ENCODE measurements around the gene WSB2.
"Not testable (repeated sequence)": the region's sequence is repeated elsewhere in the genome, so short reads cannot be mapped to it uniquely, and the experiment has no call there.

The WSB2 gene

DNA sequence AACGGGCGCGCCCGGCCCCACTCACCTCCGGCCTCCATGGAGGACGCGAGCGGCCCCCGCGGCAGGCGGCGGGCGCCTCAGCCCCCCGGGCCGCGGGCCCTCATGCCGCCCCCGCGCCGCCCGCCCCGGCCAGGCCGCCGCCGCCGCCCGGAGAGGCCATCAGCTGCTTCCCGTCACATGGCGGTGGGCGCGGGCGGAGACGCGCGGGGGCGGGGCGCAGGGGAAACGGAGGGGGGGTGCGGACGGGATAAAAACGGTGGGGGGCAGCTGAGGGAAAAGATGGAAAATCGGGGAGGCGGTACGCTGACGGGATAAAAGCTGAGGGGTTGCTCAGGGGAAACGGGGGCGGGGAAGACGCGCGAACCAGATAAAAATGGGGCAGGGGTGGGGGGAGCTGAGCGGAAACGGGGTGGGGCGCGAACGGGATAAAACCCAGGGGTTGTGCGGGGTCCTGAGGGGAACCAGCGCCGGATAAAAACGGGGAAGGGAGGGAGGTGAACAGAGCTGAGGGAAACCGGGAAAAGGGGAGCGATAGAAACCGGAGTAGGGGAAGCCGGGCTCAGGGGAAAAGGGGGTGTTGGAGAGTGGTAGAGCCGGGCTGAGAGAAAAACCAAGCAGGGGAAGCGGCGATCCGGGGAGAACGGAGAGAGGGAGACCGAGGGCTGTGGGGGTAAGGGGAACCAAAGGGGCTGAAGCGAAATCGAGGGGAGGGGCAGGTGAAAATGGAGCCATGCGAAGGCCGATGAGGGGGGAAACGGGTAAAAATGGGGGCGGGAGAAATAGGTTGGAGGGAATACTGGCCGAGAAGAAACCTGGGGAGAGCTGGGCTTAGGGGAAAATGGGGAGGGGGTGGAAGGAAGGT, at the start of gene WSB2:
WSB2 (minus strand) TSS at position 169 of the 862 bp plus-strand sequence; CDS start at position 38, 131 bp downstream.
- peak; percentile 52 for DNase-seq (ENCODE audit: low read depth)

DNA sequence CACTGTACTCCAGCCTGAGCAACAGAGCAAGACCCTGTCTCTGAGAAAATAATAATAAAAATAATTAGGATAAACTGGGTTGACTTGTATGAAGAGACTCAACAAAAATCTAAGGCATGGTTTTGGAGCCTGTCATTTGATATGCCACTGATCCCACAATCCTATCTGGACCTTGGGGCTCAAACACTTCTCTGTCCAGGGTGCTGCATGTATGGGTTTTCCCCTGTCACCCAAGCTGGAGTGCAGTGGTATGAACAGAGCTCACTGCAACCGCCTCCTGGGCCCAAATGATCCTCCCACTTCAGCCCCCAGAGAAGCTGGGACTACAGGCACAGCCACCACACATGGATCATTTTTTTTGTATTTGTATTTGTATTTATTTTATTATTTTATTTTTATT, 48.1 kb upstream of the WSB2 start:
- no peak for DNase-seq (ENCODE audit: low read depth)

DNA sequence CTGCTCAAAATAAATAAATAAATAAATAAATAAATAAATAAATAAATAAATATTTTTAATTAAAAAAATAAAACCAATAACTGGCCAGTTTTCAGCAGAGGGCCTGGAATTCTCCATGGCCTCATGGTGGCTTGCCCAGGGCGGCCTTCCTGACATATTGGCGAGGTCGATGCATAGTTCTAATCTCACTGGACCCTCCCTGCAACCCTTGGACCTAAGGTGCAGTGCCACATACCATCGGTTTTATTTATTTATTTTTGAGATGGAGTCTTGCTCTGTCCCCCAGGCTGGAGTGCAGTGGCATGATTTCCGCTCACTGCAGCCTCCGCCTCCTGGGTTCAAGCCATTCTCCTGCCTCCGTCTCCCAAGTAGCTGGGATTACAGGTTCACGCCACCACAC, 46.7 kb upstream of the WSB2 start:
- DNase-seq (ENCODE audit: low read depth) = no peak

DNA sequence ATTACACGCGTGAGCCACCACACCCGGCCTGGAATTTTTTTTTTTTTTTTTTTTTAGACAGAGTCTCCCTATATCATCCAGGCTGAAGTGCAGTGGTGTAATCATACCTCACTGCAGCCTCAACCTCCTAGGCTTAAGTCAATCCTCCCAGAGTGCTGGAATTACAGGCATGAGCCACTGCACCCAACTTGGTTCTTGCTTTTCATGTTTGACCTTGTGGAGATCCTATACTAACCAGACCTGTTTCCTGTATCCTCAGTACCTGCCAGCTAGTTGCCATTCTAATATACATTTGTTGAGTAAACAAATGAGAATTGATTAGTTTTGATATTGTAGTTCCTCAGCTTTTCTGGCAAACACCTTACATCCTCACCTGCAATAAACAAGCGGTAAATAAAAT, 46.0 kb upstream of the WSB2 start:
- DNase-seq (ENCODE audit: low read depth) = no peak

DNA sequence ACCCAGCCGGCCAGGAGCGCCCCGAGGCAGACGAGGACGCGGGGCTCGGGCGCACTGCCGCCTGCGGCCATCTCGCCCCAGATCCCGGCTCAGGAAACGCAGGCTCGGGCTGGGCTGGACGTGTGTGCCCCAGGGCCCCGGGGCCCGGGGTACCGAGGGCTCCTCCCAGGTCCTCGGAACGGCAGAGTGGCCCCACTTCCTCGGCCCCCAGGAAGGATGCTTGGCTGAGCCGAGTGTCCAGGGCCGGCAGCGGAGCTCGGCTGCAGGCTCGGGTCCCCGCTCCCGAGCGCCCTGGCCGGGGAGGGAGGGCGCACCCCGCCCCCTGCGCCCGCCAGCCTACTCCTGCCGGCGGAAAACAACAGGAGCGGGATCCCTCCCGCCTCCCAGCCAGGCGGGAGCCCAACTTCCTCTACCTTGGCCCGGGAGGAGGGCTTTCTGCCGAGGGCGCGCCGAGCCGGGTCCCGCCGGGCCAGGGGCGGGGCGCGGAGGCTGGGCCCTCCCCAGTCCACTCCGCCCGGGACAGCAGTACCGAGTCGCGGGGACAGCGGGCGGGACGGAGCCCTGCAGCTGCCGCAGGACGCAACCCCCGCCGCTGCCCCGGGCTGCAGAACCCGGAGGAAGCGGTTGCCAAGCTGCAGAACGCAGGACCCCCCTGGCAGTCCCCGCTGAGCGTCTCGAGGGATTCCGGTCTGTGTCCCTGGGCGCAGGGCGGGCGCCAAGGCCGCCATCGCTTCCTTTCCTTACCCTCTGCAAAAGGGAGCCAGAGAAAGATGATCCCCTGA, 42.8 kb upstream of the WSB2 start, which contains the start of gene VSIG10:
VSIG10 (minus strand) TSS at position 411 of the 782 bp plus-strand sequence; CDS start at position 71, 340 bp downstream.
- DNase-seq (ENCODE audit: low read depth) = peak; percentile 1

DNA sequence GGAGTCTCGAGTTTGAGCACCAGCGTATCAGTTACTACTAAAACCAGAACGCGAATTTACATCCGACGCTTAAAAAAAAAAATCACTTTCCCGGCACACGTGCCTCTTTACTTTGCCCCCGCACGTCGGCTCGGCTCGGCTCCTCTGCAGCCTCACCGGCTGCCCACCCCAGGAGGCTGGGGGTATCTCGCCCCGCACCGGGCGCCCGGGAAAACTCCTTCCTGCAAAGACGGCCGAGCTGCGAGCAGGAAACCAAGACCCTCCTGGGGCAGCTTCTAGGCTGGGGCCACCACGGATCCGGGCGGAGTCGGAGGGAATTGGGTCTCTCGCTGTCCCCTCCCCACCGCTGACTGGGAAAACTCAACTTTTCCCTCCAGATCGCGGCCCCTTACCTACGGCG, 42.2 kb upstream of the WSB2 start:
- no peak for DNase-seq (ENCODE audit: low read depth)

DNA sequence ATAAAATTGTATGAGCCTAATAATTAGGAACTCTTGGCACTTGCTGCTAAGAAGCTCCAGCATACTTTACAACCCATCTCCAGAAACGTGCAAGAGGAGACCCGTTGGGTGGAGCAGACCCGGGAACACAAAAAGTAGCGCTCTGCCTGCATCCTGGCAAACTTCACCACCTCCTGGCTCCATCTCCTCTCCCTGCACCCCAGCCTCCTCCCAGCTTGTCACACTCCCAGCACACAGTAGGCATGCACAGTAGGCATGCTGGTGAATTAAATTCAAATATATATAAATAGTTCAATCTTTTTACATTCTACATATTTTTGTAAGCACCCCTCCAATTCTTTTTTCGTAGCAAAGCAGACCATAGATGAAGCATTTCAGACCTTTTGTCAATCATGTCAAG, 41.6 kb upstream of the WSB2 start:
- no peak for DNase-seq (ENCODE audit: low read depth)

DNA sequence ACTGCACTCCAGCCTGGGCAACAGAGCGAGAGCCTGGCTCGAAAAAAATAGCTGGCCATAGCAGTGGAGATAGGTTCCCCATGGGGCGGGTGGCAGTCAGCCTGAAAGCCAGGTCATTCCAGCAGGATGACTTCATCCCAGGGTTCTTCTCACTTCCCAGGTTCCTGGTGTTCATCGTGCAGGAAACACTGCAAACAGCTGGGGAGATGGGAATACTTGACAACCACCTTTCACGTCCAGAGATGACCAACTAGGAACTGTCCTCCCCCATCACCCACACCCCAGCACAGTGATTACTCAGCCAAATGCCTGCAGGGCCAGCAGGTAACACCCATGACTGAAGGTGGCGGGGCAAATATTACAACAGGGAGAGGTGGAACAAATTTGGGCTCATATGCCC, 41.1 kb upstream of the WSB2 start:
- no peak for DNase-seq (ENCODE audit: low read depth)

DNA sequence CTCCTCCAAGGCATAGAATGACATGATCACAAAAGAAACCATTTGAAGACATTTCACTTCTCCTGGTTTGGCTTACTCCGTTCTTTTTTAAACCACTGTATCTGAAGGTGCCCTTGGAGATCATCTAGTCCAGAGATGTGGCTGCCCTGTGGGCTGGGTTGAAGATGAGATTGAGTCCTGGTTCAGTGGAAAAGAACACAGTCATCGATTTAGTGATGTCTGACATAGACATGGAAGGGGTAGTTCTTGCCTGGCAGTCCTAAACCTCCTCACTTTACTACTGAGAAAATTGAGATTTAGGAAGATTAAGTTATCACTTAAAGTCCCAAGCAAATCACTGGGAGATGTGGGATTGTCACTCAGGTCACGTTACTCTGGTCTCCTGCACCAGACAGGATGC, 40.1 kb upstream of the WSB2 start:
- DNase-seq (ENCODE audit: low read depth) = no peak

DNA sequence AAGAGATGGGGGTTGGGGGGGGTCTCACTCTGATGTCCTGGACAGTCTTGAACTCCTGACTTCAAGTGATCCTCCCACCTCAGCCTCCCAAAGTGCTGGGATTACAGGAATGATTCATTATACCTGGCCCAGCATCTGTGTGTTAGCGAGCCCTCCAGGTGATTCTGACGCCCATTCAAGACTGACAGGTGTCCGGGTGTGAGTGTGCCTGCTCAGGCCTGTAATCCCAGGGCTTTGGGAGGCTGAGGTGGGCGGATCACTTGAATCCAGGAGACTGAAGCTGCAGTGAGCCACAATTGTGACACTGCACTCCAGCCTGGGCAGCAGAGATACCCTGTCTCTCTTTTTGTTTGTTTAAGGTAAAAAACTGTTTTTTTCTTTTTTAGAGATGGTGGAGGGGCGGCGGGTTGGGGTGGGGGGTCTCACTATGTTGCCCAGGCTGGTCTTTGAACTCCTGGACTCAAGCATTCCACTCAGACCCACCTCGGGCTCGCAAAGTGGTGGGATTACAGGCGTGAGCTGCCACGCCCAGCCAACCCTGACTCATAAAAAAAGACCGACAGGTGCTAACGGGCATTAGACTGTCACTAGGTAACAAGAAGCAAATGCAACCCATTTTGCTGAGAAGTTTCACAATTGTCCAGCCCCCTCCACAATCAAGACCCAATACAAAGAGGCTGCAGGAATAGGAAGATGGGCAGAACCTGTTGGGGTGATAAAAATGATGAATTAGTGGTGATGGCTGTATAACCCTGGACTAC, 38.1 kb upstream of the WSB2 start:
- no peak for DNase-seq (ENCODE audit: low read depth)

DNA sequence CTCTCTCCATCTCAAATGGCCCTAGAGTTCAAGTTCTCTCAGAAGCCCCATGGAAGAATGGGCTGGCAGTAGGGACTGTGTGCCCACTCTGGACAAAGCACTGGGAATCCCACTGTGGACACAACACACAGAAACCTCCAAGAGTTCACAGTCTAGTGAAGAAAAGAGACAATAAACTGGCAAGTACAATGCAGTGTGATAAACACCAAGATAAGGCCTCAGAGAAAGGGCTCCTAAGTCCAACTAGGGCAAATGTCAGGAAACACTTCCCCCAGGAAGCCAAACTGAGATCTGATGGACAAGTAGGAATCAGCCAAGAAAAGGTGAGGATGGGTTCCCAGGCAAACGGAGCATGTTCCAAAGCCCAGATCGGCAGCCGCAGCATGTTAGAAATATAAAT, 37.4 kb upstream of the WSB2 start:
- no peak for DNase-seq (ENCODE audit: low read depth)

DNA sequence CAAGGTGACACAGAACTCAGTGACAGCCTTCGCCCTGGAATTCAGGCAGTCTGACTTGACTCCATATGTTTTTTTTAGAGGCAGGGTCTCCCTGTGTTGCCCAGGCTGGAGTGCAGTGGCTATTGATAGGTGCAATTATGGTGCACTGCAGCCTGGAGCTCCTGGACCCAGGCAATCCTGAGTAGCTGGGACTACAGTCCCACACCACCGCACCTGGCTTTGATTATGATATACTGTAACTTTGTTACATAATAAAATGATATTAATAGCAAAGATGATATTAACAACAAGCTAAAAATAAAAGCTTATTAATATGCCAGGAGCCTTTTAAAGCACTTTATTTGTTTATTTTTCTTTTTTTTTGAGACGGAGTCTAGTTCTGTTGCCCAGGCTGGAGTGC, 33.1 kb upstream of the WSB2 start:
- DNase-seq (ENCODE audit: low read depth) = no peak

DNA sequence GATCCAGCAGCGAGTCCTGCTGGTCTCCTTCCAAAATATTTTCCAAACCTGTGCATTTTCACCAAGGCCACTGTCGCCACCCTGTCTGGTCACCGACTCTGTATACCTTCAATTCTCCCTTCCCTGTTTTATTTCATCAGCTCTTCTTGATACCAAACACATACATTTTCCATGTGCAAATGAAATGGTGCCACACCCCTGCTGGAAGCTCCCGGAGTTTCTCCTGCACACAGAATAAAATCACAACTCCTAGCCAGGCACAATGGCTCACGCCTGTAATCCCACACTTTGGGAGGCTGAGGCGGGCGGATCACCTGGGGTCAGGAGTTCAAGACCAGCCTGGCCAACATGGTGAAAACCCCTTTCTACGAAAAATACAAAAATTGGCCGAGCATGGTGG, 28.8 kb upstream of the WSB2 start:
- no peak for DNase-seq (ENCODE audit: low read depth)

DNA sequence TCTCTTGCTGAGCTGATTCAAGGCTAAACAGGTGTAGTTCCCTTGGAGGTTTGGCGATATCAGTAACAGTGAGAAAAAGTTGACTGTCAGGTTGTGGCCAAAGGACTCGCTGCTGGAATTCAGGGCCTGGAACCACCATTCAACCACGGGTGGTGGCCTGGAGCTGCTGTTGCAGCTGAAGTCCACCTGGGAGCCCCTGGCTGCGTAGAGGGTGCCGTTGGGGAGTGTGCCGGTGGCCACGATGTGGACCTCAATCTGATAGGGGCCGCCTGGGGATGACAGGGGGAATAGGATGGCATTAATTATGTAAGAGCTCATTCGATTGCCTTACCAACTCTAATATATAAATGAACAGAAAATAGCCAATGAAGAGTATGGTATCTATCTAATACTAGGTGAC, 21.2 kb upstream of the WSB2 start:
- DNase-seq (ENCODE audit: low read depth) = no peak

DNA sequence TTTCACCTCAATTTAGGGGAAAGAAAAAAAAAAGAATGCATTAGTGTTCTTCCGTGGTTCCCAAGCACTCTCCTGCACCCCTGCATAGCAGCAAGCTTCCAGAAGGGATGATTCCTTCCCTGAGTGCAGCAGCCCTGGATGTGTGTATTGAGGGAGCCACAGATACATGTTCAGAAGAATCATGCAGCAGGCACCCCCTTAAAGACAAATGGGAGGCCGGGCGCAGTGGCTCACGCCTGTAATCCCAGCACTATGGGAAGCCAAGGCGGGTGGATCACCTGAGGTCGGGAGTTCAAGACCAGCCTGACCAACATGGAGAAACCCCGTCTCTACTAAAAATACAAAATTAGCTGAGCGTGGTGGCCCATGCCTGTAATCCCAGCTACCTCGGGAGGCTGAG, 20.5 kb upstream of the WSB2 start:
- DNase-seq (ENCODE audit: low read depth) = not testable (repeated sequence)

DNA sequence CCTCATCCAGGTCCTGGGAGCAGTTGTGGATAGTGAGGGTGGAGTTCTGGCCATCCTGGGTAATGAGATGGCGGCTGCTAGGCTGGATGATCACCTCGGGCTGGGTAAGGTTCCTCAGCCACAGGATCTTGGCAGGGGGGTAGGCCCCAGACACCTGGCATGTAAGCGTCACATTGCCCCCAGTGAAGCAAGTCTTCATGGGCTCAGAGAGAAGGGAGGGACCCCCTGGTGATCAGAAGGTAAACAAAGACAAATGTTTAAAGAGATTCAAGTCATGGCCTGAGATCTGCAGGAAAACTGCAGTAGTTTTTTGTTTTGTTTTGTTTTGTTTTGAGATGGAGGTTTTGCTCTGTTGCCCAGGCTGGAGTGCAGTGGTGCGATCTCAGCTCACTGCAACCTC, 12.8 kb upstream of the WSB2 start:
- no peak for DNase-seq (ENCODE audit: low read depth)

DNA sequence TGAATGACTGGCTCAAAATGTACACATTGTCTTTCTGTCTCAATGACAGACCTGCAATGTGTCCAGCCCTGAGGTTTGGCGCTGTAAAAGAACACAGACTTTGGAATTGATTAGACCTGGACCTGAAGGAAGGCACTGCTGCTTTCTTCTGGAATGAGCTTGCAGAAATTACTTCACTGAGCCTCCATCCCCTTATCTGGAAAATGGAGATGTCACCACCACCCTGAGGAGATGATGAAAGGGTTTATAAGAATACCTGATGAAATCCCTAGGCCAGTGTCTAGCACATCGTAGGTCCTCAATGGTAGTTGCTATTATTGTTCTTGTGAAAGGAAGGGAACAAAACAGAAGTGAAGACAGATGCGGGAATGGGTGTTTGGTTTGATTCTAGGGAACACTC, 9.7 kb upstream of the WSB2 start:
- DNase-seq (ENCODE audit: low read depth) = no peak

DNA sequence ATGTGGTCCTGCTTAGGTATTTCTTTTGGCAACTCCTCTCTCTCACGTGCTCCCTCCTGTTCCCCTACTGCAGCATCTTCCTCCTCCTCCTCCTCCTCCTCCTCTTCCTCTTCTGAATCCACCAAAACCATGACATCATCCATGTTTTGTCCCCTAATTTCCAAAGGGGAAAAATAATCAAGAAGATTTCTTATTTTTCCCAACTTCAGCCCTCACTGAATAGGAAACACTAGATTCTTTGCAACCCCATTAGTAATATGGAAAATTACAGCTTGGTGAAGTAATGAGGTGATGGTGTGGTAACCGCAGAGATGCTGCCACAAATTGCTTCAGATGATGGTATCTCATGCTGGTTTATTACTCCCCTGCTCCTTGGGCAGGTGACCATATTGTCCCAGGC, 7.5 kb upstream of the WSB2 start:
- DNase-seq (ENCODE audit: low read depth) = no peak

DNA sequence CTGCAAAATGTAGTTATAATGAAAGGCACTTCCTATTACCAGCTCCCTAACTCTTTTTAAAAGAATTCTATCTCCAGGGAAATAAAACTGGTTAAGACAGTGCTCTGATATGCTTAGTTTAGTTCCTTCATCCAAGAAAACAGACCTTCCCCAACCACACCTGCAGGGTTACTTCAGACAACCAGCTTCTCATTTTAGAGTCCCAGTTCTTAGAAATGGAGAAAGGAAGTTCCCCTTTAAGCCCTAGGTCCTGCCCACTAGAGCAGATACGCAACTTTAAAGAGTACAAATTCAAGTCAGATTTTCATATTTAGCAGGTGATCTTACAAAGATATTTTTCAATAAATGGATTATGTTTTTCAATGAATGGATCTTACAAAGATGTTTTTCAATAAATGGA, 4.4 kb upstream of the WSB2 start:
- no peak for DNase-seq (ENCODE audit: low read depth)

DNA sequence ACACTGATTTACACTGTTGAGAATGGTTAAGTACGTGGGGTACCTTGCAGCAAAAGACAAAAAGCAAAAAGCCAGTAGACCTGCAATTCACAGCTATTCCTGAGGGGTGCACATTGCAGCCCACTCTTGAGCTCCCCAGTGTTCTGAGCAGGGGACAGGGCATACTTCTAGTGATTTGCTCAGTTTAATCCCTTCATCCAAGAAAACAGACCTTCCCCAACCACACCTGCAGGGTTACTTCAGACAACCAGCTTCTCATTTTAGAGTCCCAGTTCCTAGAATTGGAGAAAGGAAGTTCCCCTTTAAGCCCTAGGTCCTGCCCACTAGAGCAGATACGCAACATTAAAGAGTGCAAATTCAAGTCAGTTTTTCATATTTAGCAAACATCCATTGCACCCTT, 3.6 kb upstream of the WSB2 start:
- no peak for DNase-seq (ENCODE audit: low read depth)

DNA sequence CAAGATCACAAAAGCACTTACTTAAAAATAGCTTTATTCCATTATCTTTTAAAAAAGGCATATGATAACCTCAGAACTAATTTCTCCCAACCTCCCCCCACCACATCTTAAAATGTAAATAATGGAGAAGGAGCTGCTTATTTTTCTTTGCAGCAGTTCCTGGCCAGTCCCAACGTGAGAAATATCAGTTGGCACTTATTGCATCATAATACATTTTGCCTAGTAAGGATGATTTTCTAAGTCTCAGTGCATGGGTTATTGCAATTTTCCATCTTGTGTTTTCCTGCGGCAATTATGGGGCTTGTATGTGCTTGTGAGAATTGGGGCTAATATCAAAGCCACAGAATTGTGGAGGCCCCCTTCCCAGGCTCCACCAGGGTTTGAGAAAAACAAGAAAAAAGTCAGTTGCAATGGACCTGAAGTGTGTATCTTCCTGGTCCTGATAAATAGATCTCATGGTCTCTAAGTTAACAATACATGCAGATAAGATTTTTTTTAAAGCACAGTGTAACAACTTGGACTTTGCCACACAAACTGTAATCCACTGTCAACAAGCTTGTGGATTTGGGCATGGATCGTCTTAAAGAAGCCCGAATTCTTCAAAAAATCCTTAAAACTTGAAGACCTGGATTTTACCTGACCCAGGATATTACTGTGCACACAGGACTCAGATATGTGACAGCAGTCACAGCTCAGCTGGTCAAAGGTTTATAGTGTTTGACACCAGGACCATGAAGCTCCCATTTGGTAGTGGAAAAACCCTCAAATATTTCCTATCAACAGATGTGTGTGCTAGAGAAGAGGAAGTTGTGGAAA, 2.8 kb upstream of the WSB2 start:
- DNase-seq (ENCODE audit: low read depth) = no peak

All from activated T-helper 9 cell treated with anti-CD3 and anti-CD28 coated beads, Interleukin-2, amount 50 U/mL, for 16 hours (primary cell).